ENCODE results near the gene AP1S1. TPM values are rescaled to one million over a fixed set of nuclear protein-coding genes. Genes with fewer than 3 reads are reported as not detected.
A peak's percentile ranks its signal among the peaks of the same experiment; 100 is the strongest.
"Not testable (repeated sequence)": the region's sequence is repeated elsewhere in the genome, so short reads cannot be mapped to it uniquely, and the experiment has no call there.

The AP1S1 gene
- total and polyA plus RNA-seq, 2 donors (not counting 3 experiments of a cell fraction or from before 2014, with no cell fraction given) = 93.3 to 106 TPM

- intact Hi-C loops (cut with micrococcal nuclease); BruUV-seq (replicated peaks); dilution Hi-C loops (cut with MboI; ENCODE audit: extremely low pct_ligation_motif_present, low sequenced_read_pairs); H4K20me1 ChIP-seq (replicated peaks; ENCODE audit: control insufficient read depth, extremely low read depth, insufficient read depth, low read length); H3K9me3 ChIP-seq (replicated peaks; ENCODE audit: control insufficient read depth, insufficient read depth, low read length); H3K4me3 ChIP-seq (replicated peaks in 1 of 3; ENCODE audit: insufficient read depth in 1 of 3, low read depth in 1 of 3, low read length in 3 of 3); H2AFZ ChIP-seq (ENCODE audit: low read depth, low read length); DNase-seq (ENCODE audit: low read depth, low spot score); H3K9me1 ChIP-seq (replicated peaks; ENCODE audit: control insufficient read depth, extremely low read depth, insufficient read depth, low read length); FAIRE-seq; H3K27me3 ChIP-seq (ENCODE audit: control insufficient read depth in 2 of 2, insufficient read depth in 2 of 2, low read length in 2 of 2); H3K27ac ChIP-seq (ENCODE audit: insufficient read depth, low read depth, low read length): not testable (repeated sequence)
- H3K9ac ChIP-seq (replicated peaks; ENCODE audit: extremely low read depth, insufficient read depth, low read length) = peak overlapping the region; percentile 27
- peaks cover 35% of the 10 kb centered on the region for H3K79me2 ChIP-seq (ENCODE audit: control insufficient read depth, insufficient read depth, low read length)
- ChIA-PET CTCF (interaction anchor here (0.7 to 3.2 kb wide), 7 partner anchors 10 to 60 kb away, joined by 3 to 8 read pairs (median 6); no protein-coding TSS in a partner anchor), POLR2A (interaction anchor here (0.6 to 5.5 kb wide), 13 partner anchors 10 to 960 kb away, joined by 3 to 26 read pairs (median 5); partner anchors contain the start of genes TRIM56 and UFSP1)
- peak; percentile 85 for TF ChIP-seq POLR2AphosphoS5 (IDR thresholded peaks at IDR 0.05; ENCODE audit: insufficient read depth, low read depth, low read length)
- H3K4me1 ChIP-seq (ENCODE audit: control insufficient read depth, extremely low read depth, insufficient read depth, low read length) = peaks cover 55% of the 10 kb centered on the region
- peak overlapping the region; percentile 63 for H3K4me2 ChIP-seq (ENCODE audit: insufficient read depth, low read length)
- peaks cover 44 to 66% of the 10 kb centered on the region in 2 experiments for H3K36me3 ChIP-seq (ENCODE audit: control insufficient read depth in 2 of 2, extremely low read depth in 1 of 2, insufficient read depth in 2 of 2, low read length in 2 of 2)
Observed at GRCh38 chr7:101132626-101133600, 21.4 kb upstream of the AP1S1 start.

- Histone ChIP-seq H3K9ac (replicated peaks; ENCODE audit: extremely low read depth, insufficient read depth, low read length) (no peak overlapping the region), H3K79me2 (ENCODE audit: control insufficient read depth, insufficient read depth, low read length) (peaks cover 26% of the 10 kb centered on the region), H4K20me1 (replicated peaks; ENCODE audit: control insufficient read depth, extremely low read depth, insufficient read depth, low read length) (no peaks in the 10 kb centered on the region), H3K4me1 (ENCODE audit: control insufficient read depth, extremely low read depth, insufficient read depth, low read length) (peaks cover 57% of the 10 kb centered on the region), H3K27ac (ENCODE audit: insufficient read depth, low read depth, low read length) (no peak overlapping the region), H2AFZ (ENCODE audit: low read depth, low read length) (no peak overlapping the region), H3K27me3 (ENCODE audit: control insufficient read depth in 2 of 2, insufficient read depth in 2 of 2, low read length in 2 of 2) (no peaks in the 10 kb centered on the region), H3K9me1 (replicated peaks; ENCODE audit: control insufficient read depth, extremely low read depth, insufficient read depth, low read length) (no peaks in the 10 kb centered on the region), H3K4me3 (replicated peaks in 1 of 3; ENCODE audit: insufficient read depth in 1 of 3, low read depth in 1 of 3, low read length in 3 of 3) (peak overlapping the region in 1 of 3 experiments; percentile 7), H3K9me3 (replicated peaks; ENCODE audit: control insufficient read depth, insufficient read depth, low read length) (no peaks in the 10 kb centered on the region), H3K36me3 (ENCODE audit: control insufficient read depth in 2 of 2, extremely low read depth in 1 of 2, insufficient read depth in 2 of 2, low read length in 2 of 2) (peaks cover 35 to 60% of the 10 kb centered on the region in 2 experiments), H3K4me2 (ENCODE audit: insufficient read depth, low read length) (peak overlapping the region; percentile 14)
- DNase-seq (ENCODE audit: low read depth, low spot score) (no peak), FAIRE-seq (no peak)
- dilution Hi-C loops (cut with MboI; ENCODE audit: extremely low pct_ligation_motif_present, low sequenced_read_pairs) = no loop called here
- ChIA-PET CTCF (interaction anchor here (0.9 to 3.2 kb wide), 6 partner anchors 10 to 59 kb away, joined by 3 to 12 read pairs (median 6); no protein-coding TSS in a partner anchor), POLR2A (interaction anchor here (0.6 to 5.5 kb wide), 12 partner anchors 11 to 244 kb away, joined by 3 to 26 read pairs (median 6); partner anchors contain the start of genes TRIM56 and UFSP1)
- no TSS peak for BruUV-seq (replicated peaks)
- TF ChIP-seq MAX (IDR thresholded peaks at IDR 0.05; ENCODE audit: insufficient read depth, insufficient read length) = no peak
- TF ChIP-seq JUN (IDR thresholded peaks at IDR 0.05; ENCODE audit: borderline replicate concordance, insufficient read depth, insufficient read length, low read depth) = no peak
- peak; percentile 97 for TF ChIP-seq POLR2AphosphoS5 (IDR thresholded peaks at IDR 0.05; ENCODE audit: insufficient read depth, low read depth, low read length)
- no peak for TF ChIP-seq GATA2 (IDR thresholded peaks at IDR 0.05; ENCODE audit: insufficient read depth, insufficient read length, low read depth, low read length)
- no peak for TF ChIP-seq EZH2 (IDR thresholded peaks at IDR 0.05; ENCODE audit: borderline replicate concordance, low read depth, low read length, severe bottlenecking)
- no peak for TF ChIP-seq CTCF (IDR thresholded peaks at IDR 0.05; ENCODE audit: extremely low read depth in 1 of 2, insufficient read depth in 1 of 2, low read depth in 1 of 2, low read length in 2 of 2)
- TF ChIP-seq POLR2A (IDR thresholded peaks at IDR 0.05; ENCODE audit: low read depth, low read length) = peak; percentile 91
- TF ChIP-seq FOS (IDR thresholded peaks at IDR 0.05; ENCODE audit: borderline replicate concordance, insufficient read depth, low read length) = no peak
- intact Hi-C loops (cut with micrococcal nuclease) = no loop called here
Observed at GRCh38 chr7:101133621-101134398, 20.5 kb upstream of the AP1S1 start.

Measured in endothelial cell of umbilical vein (primary cell).